ENCODE measurements around the gene LRP10.

DNA sequence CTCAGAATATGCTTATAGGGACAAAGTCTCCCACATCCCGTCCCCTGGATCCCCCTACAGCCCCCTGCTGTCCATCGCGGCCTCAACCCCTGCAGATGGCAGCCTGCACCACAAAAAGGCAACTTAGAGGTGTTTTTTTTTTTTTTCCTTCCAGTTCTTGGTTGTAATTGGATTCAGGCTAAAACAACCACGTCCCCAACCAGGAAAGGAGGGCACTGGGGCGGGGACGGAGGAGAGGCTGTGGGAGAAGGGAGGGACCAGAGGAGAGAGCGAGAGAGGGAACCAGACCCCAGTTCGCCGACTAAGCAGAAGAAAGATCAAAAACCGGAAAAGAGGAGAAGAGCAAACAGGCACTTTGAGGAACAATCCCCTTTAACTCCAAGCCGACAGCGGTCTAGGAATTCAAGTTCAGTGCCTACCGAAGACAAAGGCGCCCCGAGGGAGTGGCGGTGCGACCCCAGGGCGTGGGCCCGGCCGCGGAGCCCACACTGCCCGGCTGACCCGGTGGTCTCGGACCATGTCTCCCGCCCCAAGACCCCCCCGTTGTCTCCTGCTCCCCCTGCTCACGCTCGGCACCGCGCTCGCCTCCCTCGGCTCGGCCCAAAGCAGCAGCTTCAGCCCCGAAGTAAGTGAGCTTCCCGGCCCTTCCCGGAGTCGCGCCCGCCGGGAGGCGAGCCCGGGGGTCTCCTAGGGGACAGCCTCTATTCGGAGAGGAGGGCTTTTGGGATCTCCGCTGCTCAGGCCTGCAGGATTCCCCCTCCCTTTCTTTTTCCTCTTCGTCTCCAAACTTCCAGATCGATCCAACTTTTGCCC lies 35.0 kb upstream of the LRP10 start, which contains the start of gene MMP14:
- TF ChIP-seq SUZ12 (IDR thresholded peaks at IDR 0.05) (no peak), FOXM1 (IDR thresholded peaks at IDR 0.05; ENCODE audit: borderline replicate concordance) (no peak), FOXK2 (IDR thresholded peaks at IDR 0.05) (no peak), ELF4 (IDR thresholded peaks at IDR 0.05) (no peak), NFRKB (IDR thresholded peaks at IDR 0.05) (no peak), LEF1 (IDR thresholded peaks at IDR 0.05; ENCODE audit: borderline replicate concordance) (no peak), ZNF384 (IDR thresholded peaks at IDR 0.05) (no peak), L3MBTL2 (conservative IDR thresholded peaks at IDR 0.05) (no peak), SP1 (IDR thresholded peaks at IDR 0.05) (no peak), BHLHE40 (IDR thresholded peaks at IDR 0.05; ENCODE audit: borderline replicate concordance) (no peak), ARNT (IDR thresholded peaks at IDR 0.05) (no peak)
- TF ChIP-seq, protein P1, sequence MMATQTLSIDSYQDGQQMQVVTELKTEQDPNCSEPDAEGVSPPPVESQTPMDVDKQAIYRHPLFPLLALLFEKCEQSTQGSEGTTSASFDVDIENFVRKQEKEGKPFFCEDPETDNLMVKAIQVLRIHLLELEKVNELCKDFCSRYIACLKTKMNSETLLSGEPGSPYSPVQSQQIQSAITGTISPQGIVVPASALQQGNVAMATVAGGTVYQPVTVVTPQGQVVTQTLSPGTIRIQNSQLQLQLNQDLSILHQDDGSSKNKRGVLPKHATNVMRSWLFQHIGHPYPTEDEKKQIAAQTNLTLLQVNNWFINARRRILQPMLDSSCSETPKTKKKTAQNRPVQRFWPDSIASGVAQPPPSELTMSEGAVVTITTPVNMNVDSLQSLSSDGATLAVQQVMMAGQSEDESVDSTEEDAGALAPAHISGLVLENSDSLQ (IDR thresholded peaks at IDR 0.05): no peak

Measured in HEK293T (cell line).